GM13977 (cell line): ENCODE measurements around the gene ISL2.

Experiments
- DNase-seq: peaks from one replicate; pipeline ENCODE4 v3.0.0; 2012; ENCODE audit warnings: low spot score
- in situ Hi-C: fragments of 300-500 bp; cut with MboI; formaldehyde crosslinking; loops from one replicate; pipeline ENCODE4 v1.12.0; 2022; ENCODE audit warnings: low sequenced_read_pairs, low pct_unique_long_range_greater_than_20kb, mixed read lengths, inconsistent platforms; ENCODE audit not compliant: unreplicated experiment
- TF ChIP-seq, protein P1 (sequence below): IDR thresholded peaks from 2 replicates; pipeline ENCODE4 v1.5.1; 2012; ENCODE audit warnings: mild to moderate bottlenecking, control low read depth; ENCODE audit not compliant: insufficient read depth; ENCODE audit errors: extremely low read depth, missing control alignments

The ISL2 gene

GRCh38 chr15:76377217-76377616 is 40.6 kb downstream of the ISL2 start:
- no peak for DNase-seq
- TF ChIP-seq, protein P1, sequence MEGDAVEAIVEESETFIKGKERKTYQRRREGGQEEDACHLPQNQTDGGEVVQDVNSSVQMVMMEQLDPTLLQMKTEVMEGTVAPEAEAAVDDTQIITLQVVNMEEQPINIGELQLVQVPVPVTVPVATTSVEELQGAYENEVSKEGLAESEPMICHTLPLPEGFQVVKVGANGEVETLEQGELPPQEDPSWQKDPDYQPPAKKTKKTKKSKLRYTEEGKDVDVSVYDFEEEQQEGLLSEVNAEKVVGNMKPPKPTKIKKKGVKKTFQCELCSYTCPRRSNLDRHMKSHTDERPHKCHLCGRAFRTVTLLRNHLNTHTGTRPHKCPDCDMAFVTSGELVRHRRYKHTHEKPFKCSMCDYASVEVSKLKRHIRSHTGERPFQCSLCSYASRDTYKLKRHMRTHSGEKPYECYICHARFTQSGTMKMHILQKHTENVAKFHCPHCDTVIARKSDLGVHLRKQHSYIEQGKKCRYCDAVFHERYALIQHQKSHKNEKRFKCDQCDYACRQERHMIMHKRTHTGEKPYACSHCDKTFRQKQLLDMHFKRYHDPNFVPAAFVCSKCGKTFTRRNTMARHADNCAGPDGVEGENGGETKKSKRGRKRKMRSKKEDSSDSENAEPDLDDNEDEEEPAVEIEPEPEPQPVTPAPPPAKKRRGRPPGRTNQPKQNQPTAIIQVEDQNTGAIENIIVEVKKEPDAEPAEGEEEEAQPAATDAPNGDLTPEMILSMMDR = no peak
- in situ Hi-C loops = no loop called here

DNA sequence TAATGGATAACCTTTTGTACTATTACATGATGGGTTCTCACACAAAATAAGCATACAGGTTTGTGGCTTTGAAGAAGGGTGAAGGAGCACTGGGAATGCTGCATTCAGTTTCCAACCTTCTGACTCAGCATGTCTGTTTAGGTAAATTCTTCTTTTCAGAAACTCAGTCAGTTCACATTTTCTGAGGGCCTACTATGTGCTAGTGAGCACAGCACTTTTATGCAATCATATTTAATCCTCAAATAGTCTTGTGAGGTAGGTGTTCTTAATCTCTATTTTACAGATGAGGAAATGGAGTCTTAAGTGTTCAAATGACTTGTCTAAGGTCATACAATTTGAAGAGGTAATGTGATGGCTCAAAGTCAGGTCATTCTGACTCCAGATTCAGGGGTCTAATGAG is 41.2 kb downstream of the ISL2 start:
- in situ Hi-C loops = no loop called here
- no peak for DNase-seq
- TF ChIP-seq, protein P1 = no peak

- in situ Hi-C loops = no loop called here
- DNase-seq = no peak
- TF ChIP-seq, protein P1 = no peak
These were observed 42.1 kb downstream of the ISL2 start for GRCh38 chr15:76378691-76379090.

DNA sequence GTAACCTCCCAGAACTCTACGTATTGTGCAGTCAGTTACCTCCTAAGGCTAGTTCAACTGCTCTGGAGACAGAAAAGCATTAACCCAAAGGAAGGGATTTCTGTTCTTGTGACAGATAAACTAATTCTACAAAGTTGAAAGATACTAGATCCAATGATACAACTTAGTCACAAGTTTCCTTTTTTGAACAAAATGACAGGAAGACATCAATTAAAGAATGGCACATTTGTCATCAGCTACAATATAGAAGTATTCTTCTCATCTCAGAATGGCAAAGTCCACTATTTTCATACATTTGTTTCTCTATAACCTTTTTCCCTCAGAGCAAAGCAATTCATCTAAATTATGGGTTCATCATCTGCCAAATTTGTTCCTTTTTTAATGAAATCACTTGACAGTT is 43.7 kb downstream of the ISL2 start:
- DNase-seq = no peak
- in situ Hi-C loops = no loop called here
- TF ChIP-seq, protein P1 = no peak

GRCh38 chr15:76381366-76381765 is 44.8 kb downstream of the ISL2 start:
- in situ Hi-C loops = no loop called here
- TF ChIP-seq, protein P1 = no peak
- DNase-seq = no peak

- in situ Hi-C loops = no loop called here
- TF ChIP-seq, protein P1 = no peak
- no peak for DNase-seq
These were observed 46.6 kb downstream of the ISL2 start for GRCh38 chr15:76382987-76383728.

DNA sequence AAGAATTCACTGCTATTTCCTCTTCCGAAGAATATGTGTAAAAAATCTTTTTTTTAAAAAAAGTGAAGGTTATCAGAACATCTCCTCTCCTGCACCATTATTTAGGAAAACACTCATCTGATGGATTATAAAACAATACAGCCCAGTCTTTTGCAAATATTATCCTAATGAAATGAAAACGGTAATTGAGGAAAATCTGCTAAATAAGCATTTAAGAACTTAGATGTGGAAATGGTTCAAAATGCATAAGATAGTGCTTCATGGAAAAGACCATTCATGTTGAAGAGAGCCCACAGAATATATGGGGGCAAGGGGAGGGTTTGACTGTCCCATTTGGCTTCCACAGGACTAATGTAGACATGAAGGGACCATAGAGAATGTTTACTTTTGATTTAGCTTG is 47.8 kb downstream of the ISL2 start:
- TF ChIP-seq, protein P1 = no peak
- in situ Hi-C loops = no loop called here
- DNase-seq = no peak
